ENCODE data around the gene KIF7. TPM values are rescaled to one million over a fixed set of nuclear protein-coding genes. Genes with fewer than 3 reads are reported as not detected.

Gene KIF7
- total and polyA plus RNA-seq, 10 of the 15 experiments (the other 5 are each of a cell fraction or from before 2014, with no cell fraction given) = 0.01 to 0.36 (median 0.10) TPM; not detected in 2

GRCh38 chr15:89666858-89667705 is 11.8 kb upstream of the KIF7 start:
- H3K9ac ChIP-seq (ENCODE audit: control insufficient read depth, insufficient read depth, low read length) = no peak overlapping the region
- H3K79me2 ChIP-seq (ENCODE audit: control insufficient read depth, insufficient read depth, low read length) = no peaks in the 10 kb centered on the region
- H3K27me3 ChIP-seq (replicated peaks in 1 of 2; ENCODE audit: control insufficient read depth in 2 of 2, insufficient read depth in 2 of 2, low read length in 1 of 2) = peaks cover 0 to 2% of the 10 kb centered on the region in 2 experiments; a peak in 1 of 4 replicates
- H3K36me3 ChIP-seq (ENCODE audit: control insufficient read depth in 2 of 2, insufficient read depth in 2 of 2, low read length in 1 of 2) = no peaks in the 10 kb centered on the region
- no peak for ATAC-seq
- no peaks in the 10 kb centered on the region for H3K4me1 ChIP-seq (ENCODE audit: control insufficient read depth, insufficient read depth, low read length)
- H3K27ac ChIP-seq (ENCODE audit: control insufficient read depth, insufficient read depth) = no peak overlapping the region
- H3K4me2 ChIP-seq (ENCODE audit: control insufficient read depth, insufficient read depth) = no peak overlapping the region
- in situ Hi-C loops (cut with MboI) (no loop called here), intact Hi-C loops (cut with micrococcal nuclease; ENCODE audit: unreplicated experiment) (no loop called here)
- BruUV-seq (replicated peaks) = no TSS peak
- SMC1A ChIA-PET (ENCODE audit: uncharacterized antibody, unreplicated experiment) = no interaction called here
- RAD21 ChIA-PET (ENCODE audit: unreplicated experiment) = no interaction called here
- DNase-seq (ENCODE audit: low read depth, low spot score) = no peak
- no peaks in the 10 kb centered on the region for H4K20me1 ChIP-seq (ENCODE audit: control insufficient read depth, insufficient read depth)
- CTCF ChIA-PET = no interaction called here
- no peak overlapping the region for H3K4me3 ChIP-seq
- no peaks in the 10 kb centered on the region for H3K9me3 ChIP-seq (replicated peaks; ENCODE audit: control insufficient read depth, insufficient read depth, low read length)
- no peak overlapping the region for H2AFZ ChIP-seq (ENCODE audit: control insufficient read depth, low read depth, low read length)
- WGBS (ENCODE audit: insufficient coverage, insufficient replicate concordance, low lambda C conversion rate, missing lambda C conversion rate) = 69% methylated on average over 10 of the region's 13 CpGs
- POLR2A ChIA-PET = no interaction called here
- no peak for FAIRE-seq
- TF ChIP-seq USF1 (IDR thresholded peaks at IDR 0.05; ENCODE audit: borderline replicate concordance, extremely low read length, insufficient read depth, low read depth, low read length) (no peak), ZBTB4 (CRISPR knock-in tag; IDR thresholded peaks at IDR 0.05) (no peak), IKZF2 (IDR thresholded peaks at IDR 0.05) (no peak), IRF3 (IDR thresholded peaks at IDR 0.05) (no peak), E2F4 (IDR thresholded peaks at IDR 0.05; ENCODE audit: low read depth, low read length) (no peak), PKNOX1 (IDR thresholded peaks at IDR 0.05) (no peak), HDAC2 (IDR thresholded peaks at IDR 0.05) (no peak), GATAD2B (conservative IDR thresholded peaks at IDR 0.05; ENCODE audit: low read depth) (no peak), ETV6 (conservative IDR thresholded peaks at IDR 0.05 in 1 of 2, IDR thresholded peaks at IDR 0.05 in 1 of 2; ENCODE audit: borderline replicate concordance in 1 of 2, low read depth in 1 of 2) (no peak), MXI1 (IDR thresholded peaks at IDR 0.05; ENCODE audit: low read depth, low read length) (no peak), ELK1 (IDR thresholded peaks at IDR 0.05; ENCODE audit: low read depth, low read length) (no peak)

Measured in GM12878 (cell line).